ENCODE results near the gene NFIA. TPM values are rescaled to one million over a fixed set of nuclear protein-coding genes. Genes with fewer than 3 reads are reported as not detected.

Gene NFIA
- total and polyA plus RNA-seq, 2 of the 13 experiments (the other 11 are each of a cell fraction or from before 2014, with no cell fraction given), result 14.7 to 28.5 TPM

DNA sequence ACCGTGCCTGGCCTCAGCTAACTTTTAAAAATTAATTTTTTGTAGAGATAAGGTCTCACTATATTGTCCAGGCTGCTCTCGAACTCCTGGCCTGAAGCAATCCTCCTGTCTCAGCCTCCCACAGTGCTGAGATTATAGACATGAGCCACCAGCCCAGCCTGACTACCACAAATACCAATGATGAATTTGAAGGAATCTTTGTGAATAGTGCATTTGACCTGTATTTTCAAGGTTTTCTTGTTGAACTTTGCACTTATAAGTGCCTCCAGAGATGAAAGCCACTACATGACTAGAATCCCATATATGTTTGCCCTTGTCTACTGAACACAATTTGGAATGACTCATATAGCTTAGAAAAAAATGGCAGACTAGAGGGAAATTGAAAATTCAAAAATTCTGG, 297.3 kb downstream of the NFIA start (continued):
- TF ChIP-seq DNMT1 (CRISPR knock-in tag; IDR thresholded peaks at IDR 0.05), result no peak
- no peak for TF ChIP-seq ZSCAN21 (CRISPR knock-in tag; IDR thresholded peaks at IDR 0.05; ENCODE audit: borderline replicate concordance)
- no peak for TF ChIP-seq MIXL1 (CRISPR knock-in tag; IDR thresholded peaks at IDR 0.05)
- TF ChIP-seq FOXJ3 (CRISPR knock-in tag; IDR thresholded peaks at IDR 0.05; ENCODE audit: borderline replicate concordance), result no peak
- TF ChIP-seq, protein P1, sequence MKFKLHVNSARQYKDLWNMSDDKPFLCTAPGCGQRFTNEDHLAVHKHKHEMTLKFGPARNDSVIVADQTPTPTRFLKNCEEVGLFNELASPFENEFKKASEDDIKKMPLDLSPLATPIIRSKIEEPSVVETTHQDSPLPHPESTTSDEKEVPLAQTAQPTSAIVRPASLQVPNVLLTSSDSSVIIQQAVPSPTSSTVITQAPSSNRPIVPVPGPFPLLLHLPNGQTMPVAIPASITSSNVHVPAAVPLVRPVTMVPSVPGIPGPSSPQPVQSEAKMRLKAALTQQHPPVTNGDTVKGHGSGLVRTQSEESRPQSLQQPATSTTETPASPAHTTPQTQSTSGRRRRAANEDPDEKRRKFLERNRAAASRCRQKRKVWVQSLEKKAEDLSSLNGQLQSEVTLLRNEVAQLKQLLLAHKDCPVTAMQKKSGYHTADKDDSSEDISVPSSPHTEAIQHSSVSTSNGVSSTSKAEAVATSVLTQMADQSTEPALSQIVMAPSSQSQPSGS (CRISPR knock-in tag; IDR thresholded peaks at IDR 0.05), result no peak
- no peak for TF ChIP-seq CCDC6 (CRISPR knock-in tag; IDR thresholded peaks at IDR 0.05)
- TF ChIP-seq ZNF431 (CRISPR knock-in tag; IDR thresholded peaks at IDR 0.05; ENCODE audit: borderline replicate concordance, low read depth), result no peak
- TF ChIP-seq, protein P2, sequence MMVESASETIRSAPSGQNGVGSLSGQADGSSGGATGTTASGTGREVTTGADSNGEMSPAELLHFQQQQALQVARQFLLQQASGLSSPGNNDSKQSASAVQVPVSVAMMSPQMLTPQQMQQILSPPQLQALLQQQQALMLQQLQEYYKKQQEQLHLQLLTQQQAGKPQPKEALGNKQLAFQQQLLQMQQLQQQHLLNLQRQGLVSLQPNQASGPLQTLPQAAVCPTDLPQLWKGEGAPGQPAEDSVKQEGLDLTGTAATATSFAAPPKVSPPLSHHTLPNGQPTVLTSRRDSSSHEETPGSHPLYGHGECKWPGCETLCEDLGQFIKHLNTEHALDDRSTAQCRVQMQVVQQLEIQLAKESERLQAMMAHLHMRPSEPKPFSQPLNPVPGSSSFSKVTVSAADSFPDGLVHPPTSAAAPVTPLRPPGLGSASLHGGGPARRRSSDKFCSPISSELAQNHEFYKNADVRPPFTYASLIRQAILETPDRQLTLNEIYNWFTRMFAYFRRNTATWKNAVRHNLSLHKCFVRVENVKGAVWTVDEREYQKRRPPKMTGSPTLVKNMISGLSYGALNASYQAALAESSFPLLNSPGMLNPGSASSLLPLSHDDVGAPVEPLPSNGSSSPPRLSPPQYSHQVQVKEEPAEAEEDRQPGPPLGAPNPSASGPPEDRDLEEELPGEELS (CRISPR knock-in tag; IDR thresholded peaks at IDR 0.05), result no peak
- TF ChIP-seq TOE1 (CRISPR knock-in tag; IDR thresholded peaks at IDR 0.05), result no peak
- TF ChIP-seq RFXAP (CRISPR knock-in tag; IDR thresholded peaks at IDR 0.05; ENCODE audit: borderline replicate concordance), result no peak
- TF ChIP-seq SAP130 (CRISPR knock-in tag; IDR thresholded peaks at IDR 0.05; ENCODE audit: low read depth), result peak; percentile 22; the same call in 1 of the 2 replicates
- TF ChIP-seq RCOR2 (CRISPR knock-in tag; IDR thresholded peaks at IDR 0.05), result peak; percentile 75
- TF ChIP-seq, protein P3, sequence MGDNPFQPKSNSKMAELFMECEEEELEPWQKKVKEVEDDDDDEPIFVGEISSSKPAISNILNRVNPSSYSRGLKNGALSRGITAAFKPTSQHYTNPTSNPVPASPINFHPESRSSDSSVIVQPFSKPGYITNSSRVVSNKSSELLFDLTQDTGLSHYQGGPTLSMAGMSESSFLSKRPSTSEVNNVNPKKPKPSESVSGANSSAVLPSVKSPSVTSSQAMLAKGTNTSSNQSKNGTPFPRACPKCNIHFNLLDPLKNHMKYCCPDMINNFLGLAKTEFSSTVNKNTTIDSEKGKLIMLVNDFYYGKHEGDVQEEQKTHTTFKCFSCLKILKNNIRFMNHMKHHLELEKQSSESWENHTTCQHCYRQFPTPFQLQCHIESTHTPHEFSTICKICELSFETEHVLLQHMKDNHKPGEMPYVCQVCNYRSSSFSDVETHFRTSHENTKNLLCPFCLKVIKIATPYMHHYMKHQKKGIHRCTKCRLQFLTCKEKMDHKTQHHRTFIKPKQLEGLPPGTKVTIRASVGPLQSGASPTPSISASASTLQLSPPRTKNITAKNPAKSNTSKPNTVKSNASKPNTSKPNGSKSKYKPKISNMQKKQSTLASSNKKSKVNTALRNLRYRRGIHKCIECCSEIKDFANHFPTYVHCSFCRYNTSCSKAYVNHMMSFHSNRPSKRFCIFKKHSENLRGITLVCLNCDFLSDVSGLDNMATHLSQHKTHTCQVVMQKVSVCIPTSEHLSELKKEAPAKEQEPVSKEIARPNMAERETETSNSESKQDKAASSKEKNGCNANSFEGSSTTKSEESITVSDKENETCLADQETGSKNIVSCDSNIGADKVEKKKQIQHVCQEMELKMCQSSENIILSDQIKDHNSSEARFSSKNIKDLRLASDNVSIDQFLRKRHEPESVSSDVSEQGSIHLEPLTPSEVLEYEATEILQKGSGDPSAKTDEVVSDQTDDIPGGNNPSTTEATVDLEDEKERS (CRISPR knock-in tag; IDR thresholded peaks at IDR 0.05), result no peak
- TF ChIP-seq, protein P4, sequence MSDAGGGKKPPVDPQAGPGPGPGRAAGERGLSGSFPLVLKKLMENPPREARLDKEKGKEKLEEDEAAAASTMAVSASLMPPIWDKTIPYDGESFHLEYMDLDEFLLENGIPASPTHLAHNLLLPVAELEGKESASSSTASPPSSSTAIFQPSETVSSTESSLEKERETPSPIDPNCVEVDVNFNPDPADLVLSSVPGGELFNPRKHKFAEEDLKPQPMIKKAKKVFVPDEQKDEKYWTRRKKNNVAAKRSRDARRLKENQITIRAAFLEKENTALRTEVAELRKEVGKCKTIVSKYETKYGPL (CRISPR knock-in tag; IDR thresholded peaks at IDR 0.05), result no peak
- TF ChIP-seq, protein P5, sequence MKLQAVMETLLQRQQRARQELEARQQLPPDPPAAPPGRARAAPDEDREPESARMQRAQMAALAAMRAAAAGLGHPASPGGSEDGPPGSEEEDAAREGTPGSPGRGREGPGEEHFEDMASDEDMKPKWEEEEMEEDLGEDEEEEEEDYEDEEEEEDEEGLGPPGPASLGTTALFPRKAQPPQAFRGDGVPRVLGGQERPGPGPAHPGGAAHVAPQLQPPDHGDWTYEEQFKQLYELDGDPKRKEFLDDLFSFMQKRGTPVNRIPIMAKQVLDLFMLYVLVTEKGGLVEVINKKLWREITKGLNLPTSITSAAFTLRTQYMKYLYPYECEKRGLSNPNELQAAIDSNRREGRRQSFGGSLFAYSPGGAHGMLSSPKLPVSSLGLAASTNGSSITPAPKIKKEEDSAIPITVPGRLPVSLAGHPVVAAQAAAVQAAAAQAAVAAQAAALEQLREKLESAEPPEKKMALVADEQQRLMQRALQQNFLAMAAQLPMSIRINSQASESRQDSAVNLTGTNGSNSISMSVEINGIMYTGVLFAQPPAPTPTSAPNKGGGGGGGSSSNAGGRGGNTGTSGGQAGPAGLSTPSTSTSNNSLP (IDR thresholded peaks at IDR 0.05; ENCODE audit: low read depth, low read length), result peak; percentile 72
- TF ChIP-seq, protein P6, sequence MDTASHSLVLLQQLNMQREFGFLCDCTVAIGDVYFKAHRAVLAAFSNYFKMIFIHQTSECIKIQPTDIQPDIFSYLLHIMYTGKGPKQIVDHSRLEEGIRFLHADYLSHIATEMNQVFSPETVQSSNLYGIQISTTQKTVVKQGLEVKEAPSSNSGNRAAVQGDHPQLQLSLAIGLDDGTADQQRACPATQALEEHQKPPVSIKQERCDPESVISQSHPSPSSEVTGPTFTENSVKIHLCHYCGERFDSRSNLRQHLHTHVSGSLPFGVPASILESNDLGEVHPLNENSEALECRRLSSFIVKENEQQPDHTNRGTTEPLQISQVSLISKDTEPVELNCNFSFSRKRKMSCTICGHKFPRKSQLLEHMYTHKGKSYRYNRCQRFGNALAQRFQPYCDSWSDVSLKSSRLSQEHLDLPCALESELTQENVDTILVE (CRISPR knock-in tag; IDR thresholded peaks at IDR 0.05), result no peak
- TF ChIP-seq ZNF768 (CRISPR knock-in tag; IDR thresholded peaks at IDR 0.05), result no peak
- TF ChIP-seq, protein P7, sequence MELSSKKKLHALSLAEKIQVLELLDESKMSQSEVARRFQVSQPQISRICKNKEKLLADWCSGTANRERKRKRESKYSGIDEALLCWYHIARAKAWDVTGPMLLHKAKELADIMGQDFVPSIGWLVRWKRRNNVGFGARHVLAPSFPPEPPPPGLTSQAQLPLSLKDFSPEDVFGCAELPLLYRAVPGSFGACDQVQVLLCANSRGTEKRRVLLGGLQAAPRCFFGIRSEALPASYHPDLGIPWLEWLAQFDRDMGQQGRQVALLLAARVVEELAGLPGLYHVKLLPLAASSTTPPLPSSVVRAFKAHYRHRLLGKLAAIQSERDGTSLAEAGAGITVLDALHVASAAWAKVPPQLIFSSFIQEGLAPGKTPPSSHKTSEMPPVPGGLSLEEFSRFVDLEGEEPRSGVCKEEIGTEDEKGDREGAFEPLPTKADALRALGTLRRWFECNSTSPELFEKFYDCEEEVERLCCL (CRISPR knock-in tag; IDR thresholded peaks at IDR 0.05; ENCODE audit: borderline replicate concordance), result no peak
- TF ChIP-seq NAIF1 (CRISPR knock-in tag; IDR thresholded peaks at IDR 0.05; ENCODE audit: borderline replicate concordance), result no peak
